ENCODE data around the gene ITIH3. TPM values are rescaled to one million over a fixed set of nuclear protein-coding genes. Genes with fewer than 3 reads are reported as not detected.

The ITIH3 gene
- total RNA-seq: not detected in 2 replicates

GRCh38 chr3:52794612-52795099 is at the start of gene ITIH3:
ITIH3 (plus strand) TSS chr3:52794796; CDS start chr3:52794804, 8 bp downstream.

GRCh38 chr3:52770496-52771333 is 23.9 kb upstream of the ITIH3 start, which contains the start of gene NEK4:
NEK4 (minus strand) TSS chr3:52770940; CDS start chr3:52770746, 194 bp downstream.

GRCh38 chr3:52777127-52777958 is 17.3 kb upstream of the ITIH3 start, which contains the start of gene ITIH1:
ITIH1 (plus strand) TSS chr3:52777599; CDS start chr3:52777616, 17 bp downstream.

GRCh38 chr3:52830535-52831258 is 36.1 kb downstream of the ITIH3 start, which contains the start of gene ITIH4:
ITIH4 (minus strand) TSS chr3:52830672; CDS start chr3:52830642, 30 bp downstream.

GRCh38 chr3:52834871-52835501 is 40.4 kb downstream of the ITIH3 start, which contains the start of gene MUSTN1:
MUSTN1 (minus strand) TSS chr3:52835019; CDS start chr3:52834948, 71 bp downstream.

Other genes starting within 250 kb of the ITIH3 start
- 58.5 and 83.1 TPM in 2 replicates for gene PBRM1, start 108.9 kb upstream of the ITIH3 start, total RNA-seq
- 206 and 216 TPM in 2 replicates for gene GNL3, start 108.8 kb upstream of the ITIH3 start, total RNA-seq
- 85.4 and 90.9 TPM in 2 replicates for gene GLT8D1, start 89.0 kb upstream of the ITIH3 start, total RNA-seq
- 50.3 and 52.0 TPM in 2 replicates for gene SPCS1, start 88.7 kb upstream of the ITIH3 start, total RNA-seq
- 13.3 and 22.6 TPM in 2 replicates for gene NEK4, start 23.9 kb upstream of the ITIH3 start, total RNA-seq
- not detected in 2 replicates for gene ITIH1, start 17.2 kb upstream of the ITIH3 start, total RNA-seq
- gene ITIH4, start 35.9 kb downstream of the ITIH3 start, total RNA-seq: 0.76 TPM in 1 of 2 replicates, not detected in the other
- not detected in 2 replicates for gene MUSTN1, start 40.2 kb downstream of the ITIH3 start, total RNA-seq
- 9.1 and 13.2 TPM in 2 replicates for gene STIMATE, start 102.8 kb downstream of the ITIH3 start, total RNA-seq

Data from epithelial cell of umbilical artery (primary cell).